Glomerular endothelial cell (primary cell): ENCODE results near the gene MTHFD2. TPM values are rescaled to one million over a fixed set of nuclear protein-coding genes. Genes with fewer than 3 reads are reported as not detected.

Experiments
- DNase-seq: peaks from one replicate; pipeline ENCODE4 v3.0.0-alpha.2; 2011; ENCODE audit warnings: low read depth, low spot score; ENCODE audit errors: extremely low read depth
- total RNA-seq: library from RNA; depleted of rRNA; stranded (reverse); fragments of >200 nt; gene quantifications from 2 replicates; pipeline ENCODE4 v1.2.3, GENCODE V29; 2015

The MTHFD2 gene
- total RNA-seq, 1 donor from 2014 or later = 48.5 TPM

- no peak for DNase-seq
These were observed 62.1 kb downstream of the MTHFD2 start for GRCh38 chr2:74260495-74260894.

- no peak for DNase-seq
These were observed 62.9 kb downstream of the MTHFD2 start for GRCh38 chr2:74261204-74261864.

- no peak for DNase-seq
These were observed 64.3 kb downstream of the MTHFD2 start for GRCh38 chr2:74262681-74263080.

GRCh38 chr2:74264281-74264680 lies 65.9 kb downstream of the MTHFD2 start:
- no peak for DNase-seq

GRCh38 chr2:74267068-74267467 lies 68.7 kb downstream of the MTHFD2 start:
- DNase-seq = no peak

Other genes starting within 250 kb of the MTHFD2 start
- gene TET3, start 213.7 kb upstream of the MTHFD2 start, total RNA-seq = 5.7 and 13.7 TPM in 2 replicates
- 60.6 and 63.8 TPM in 2 replicates for gene BOLA3, start 50.7 kb upstream of the MTHFD2 start, total RNA-seq
- gene MOB1A, start 19.7 kb upstream of the MTHFD2 start, total RNA-seq = 80.7 and 112 TPM in 2 replicates
- 0.10 and 0.18 TPM in 2 replicates for gene SLC4A5, start 144.8 kb downstream of the MTHFD2 start, total RNA-seq
- gene DCTN1, start 181.7 kb downstream of the MTHFD2 start, total RNA-seq = 152 and 167 TPM in 2 replicates
- 0.34 and 0.82 TPM in 2 replicates for gene C2orf81, start 223.0 kb downstream of the MTHFD2 start, total RNA-seq
- gene WDR54, start 223.1 kb downstream of the MTHFD2 start, total RNA-seq = 29.1 and 35.6 TPM in 2 replicates
- 11.2 and 14.5 TPM in 2 replicates for gene RTKN, start 243.3 kb downstream of the MTHFD2 start, total RNA-seq